Measurements from ENCODE around the gene MYLK.

MYLK gene

DNA sequence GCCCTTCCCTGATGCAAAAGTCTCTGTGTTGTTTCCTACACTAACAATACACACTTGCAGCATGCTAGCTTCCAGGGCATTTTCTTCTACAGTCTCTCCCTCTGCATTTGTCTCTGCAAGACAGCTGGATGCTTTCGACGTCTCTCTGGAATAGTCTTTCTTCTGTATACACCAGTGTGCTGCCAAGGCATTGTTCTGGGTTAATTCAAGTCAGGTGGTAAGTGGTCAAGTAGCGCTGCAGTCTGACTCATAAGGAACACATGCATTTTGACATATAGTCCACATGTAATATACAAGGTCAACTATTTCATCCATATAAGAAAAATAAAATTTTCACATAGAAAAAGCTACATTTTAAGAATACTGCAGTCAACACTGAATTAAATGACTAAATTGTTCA lies 92.7 kb downstream of the MYLK start:
- no peak for DNase-seq

GRCh38 chr3:123791073-123791370 lies 93.1 kb downstream of the MYLK start:
- no peak for DNase-seq

GRCh38 chr3:123790254-123791072 lies 93.7 kb downstream of the MYLK start:
- no peak for DNase-seq

- DNase-seq: no peak
Measured at GRCh38 chr3:123789760-123790159, 94.4 kb downstream of the MYLK start.

GRCh38 chr3:123789160-123789559 lies 95.0 kb downstream of the MYLK start:
- DNase-seq: no peak

DNA sequence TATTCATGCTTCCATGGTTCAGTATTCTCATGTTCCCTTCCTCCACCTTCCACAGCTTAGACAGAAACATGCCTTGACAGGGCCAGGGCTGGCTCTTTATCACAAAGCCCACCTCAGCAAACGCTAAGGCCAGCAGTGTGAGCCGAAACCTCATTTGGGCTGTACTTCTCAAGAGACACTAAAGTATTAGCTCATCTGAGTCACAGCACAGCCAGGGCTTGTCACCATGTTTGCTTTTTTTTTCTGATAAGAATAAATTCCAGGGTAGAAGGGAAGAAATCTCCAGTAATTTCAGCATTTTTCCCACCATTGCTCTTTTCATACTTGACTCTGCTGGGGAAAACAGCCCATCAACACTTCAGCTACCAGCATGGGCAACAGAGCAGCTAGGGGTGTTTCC lies 95.4 kb downstream of the MYLK start:
- no peak for DNase-seq

DNA sequence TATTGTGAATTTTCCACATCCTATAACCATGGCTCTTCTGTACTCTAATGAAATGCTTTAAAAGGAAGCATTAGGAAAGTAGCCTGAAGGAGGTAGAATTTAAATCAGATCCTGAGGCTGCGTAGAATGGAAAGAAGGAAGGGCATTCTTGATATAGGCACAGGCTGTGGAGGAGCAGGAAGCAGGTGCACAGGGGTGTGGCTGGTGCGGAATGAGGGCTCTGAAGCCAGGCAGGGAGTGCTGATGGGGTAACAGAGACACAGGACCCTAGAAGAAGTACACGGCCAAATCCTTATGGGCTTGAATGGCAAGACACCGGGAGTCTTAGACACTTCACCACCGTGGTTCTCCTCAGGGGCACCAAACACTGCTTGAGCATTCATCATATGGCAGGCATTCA lies 97.0 kb downstream of the MYLK start:
- DNase-seq: no peak

- no peak for DNase-seq
Measured at GRCh38 chr3:123785602-123786001, 98.5 kb downstream of the MYLK start.

GRCh38 chr3:123783811-123784210 lies 100.3 kb downstream of the MYLK start:
- DNase-seq: no peak

GRCh38 chr3:123783050-123783689 lies 101.0 kb downstream of the MYLK start:
- DNase-seq: no peak

DNA sequence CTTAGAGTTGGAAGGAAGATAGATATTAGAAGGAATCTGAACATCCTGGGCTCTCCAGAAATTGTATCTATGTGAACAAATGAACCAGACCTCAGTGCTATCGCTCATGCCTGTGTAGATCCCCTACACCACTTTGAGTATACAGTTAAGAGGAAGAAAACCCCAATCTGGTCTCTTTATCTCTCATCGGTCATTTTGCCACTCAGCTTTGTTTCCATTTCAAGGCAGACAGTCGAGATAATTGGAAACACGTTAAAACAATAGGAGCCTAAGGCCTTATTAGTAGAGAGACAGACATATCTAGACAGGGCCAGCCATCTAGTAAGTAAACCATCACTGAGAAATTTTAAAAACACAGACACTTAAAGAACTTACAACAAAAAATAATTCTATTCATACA lies 101.6 kb downstream of the MYLK start:
- no peak for DNase-seq

DNA sequence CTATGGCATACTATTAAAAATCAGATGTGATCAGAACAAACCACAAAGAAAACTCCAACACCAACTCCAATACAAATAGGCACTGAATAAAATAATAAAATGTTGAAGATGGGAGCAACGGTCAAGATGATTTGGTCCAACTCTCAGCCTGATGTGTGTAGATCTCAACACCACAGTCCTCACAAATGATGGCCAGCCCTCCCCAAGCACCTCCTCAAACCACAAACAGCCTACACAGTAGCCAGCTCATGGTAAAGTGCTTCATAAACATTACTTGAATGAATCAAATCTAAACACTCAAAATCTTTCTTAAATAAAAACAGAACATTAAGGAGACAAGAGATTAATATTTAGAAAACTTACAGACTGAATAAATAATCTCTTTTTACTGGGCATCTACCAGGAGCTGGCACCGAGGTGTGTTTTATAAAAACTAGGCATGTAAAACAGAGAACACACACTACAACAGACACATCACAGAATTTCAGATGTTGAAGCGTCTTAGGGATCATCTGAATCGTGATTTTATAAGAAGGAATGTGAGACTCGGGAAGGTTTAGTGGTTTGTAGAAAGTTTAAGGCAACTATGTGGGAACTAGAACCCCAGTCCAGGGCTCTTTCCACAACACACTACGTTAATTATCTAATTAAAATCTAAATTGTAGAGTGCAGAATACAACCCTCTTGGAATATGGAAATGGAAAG lies 102.4 kb downstream of the MYLK start:
- DNase-seq: no peak

DNA sequence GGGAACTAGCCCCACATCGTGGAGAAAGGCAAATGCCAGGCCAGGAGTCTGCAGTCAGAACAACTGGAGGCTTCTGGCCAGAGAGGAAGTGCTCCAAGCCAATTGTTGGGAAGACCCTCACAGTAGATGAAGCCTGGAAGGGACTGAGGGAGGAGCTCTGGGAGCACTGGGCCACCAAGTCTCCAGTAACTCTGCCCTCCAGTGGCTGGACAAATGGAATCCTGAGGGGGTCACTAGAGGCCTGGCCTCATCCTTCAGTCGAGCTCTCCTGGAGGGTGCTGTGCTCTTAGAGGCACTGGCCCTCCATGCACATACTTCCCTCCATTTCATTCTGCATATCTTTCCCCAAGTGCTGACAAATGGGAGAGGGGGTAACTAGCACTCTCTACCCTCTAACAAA lies 103.0 kb downstream of the MYLK start:
- DNase-seq: no peak

DNA sequence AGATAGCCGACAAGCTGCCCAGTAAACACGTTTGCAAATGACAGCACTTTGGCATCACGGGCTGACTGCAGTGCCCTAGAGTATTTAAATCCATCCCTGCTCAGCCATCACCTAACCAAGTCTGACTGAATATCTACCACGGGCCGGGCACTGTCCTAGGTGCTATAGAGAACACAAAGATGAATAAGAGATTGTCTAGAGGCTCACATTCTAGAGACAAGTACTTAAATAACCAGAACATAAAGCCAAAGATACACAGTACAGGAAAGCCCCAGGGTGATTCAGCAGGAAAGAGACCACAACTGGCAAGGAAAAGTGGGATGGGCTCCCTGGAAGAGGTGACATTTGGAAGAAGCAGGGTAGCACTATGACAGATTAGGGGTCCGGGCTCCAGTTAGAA lies 103.5 kb downstream of the MYLK start:
- DNase-seq: no peak

DNA sequence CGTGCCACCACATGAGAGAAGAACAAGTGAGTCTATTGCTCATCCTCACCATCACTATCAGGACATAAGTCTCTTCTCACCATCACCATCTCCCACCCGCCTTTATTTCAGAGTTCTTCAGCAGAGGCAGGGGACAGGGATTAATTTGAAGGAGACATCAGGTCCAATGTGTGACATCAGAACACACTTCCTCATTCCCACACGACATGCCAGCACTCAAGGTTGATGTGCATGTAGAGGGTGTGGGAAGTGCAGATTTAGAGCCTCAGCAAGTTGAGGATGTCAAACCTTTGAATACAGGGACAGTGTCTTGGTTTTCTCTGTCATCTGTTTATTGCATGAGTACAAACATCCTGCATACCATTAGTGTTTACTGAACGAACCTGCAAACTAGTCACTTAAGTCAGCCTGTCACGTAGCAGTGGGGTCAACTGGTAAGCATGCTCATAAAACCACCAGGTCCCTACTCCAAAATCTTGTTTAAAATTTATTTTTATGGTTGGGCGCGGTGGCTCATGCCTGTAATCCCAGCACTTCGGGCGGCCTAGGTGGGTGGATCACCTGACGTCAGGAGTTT lies 104.4 kb downstream of the MYLK start:
- DNase-seq: no peak

DNA sequence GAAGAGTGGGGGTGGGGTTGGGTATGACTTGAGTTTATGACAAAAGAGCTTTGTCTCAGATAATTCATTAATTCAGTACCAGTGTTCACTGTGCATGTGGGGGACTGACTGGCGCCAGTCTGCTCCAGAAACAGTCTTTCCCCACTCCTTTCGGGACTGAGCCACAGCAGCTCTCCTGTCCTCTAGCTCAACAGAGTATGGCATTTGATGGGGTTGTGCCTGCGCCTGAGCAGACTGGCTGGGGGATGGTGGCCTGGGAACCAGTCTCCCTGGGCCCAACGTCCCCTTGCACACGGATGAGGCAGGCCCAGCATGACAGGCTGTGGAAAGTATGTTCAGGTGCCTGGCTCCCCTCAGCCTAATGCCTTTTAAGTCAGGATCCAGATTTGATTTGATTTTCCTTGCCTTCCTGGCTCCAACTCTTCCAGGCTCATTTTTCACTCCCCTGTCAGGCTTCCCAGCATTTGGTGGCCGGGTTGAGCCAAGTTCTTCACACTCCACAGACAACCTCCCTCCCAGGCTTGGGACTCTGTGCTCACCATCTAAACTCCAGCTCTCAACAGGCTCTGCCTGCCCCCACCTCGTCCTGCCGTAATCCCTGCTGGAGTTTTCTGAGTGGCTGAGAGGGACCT lies 105.0 kb downstream of the MYLK start:
- DNase-seq: no peak

DNA sequence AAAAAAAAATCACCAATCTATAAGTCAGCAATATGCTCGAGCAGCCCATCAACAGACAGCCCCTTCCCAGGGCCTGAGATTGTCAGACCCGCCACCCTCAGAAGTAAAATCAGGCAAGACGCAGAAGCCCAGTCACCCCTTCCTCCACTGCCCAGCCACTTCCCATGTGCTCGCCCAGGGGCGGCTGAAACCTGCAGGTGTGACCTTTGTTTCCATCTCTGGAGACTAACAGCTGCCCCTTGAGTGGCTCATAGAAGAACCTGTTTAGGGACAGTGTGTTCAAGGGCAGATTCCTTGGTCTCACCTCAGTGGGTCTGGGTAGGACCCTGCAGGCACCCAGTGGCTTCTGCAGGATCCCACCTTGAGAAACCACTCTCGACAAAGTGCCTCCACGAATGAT lies 105.6 kb downstream of the MYLK start:
- no peak for DNase-seq

- DNase-seq: no peak
Measured at GRCh38 chr3:123776071-123776782, 107.9 kb downstream of the MYLK start.

GRCh38 chr3:123774474-123774873 lies 109.7 kb downstream of the MYLK start:
- DNase-seq: no peak

DNA sequence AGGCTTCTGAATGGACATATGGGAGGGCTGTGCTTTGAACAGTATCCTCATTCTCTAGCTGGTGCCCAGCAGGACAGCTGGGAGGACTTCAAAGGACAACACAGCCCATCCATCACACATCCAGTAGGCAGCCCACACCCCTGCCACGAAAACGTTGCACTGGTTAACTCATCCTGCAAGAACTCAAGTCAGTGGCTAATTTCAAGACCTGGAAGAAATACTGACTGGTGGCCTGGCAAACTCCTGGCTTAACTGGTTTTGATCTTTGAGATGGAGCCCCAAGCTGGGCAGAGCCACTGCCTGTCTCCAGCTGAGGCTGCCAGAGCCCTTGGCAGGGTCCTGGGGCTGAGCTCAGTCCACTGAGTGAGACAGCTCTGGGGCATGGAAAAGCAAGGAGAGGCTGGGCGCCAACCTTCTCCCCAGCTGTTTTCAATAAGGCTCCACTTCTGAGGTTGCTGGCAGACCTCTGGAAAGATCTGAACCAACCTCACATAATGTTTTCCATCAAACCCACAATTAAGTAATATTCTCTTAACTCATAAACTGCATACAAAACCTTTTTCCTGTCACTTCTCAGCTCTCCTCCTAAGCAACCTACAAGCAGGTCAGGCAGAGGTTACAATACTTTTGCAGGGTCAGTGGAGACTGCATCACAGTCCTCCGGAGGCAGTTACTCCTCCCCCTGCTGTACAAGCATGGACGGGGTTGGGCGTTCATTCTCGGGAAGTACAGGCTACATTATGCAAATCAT lies 110.3 kb downstream of the MYLK start:
- no peak for DNase-seq

- DNase-seq: no peak
Measured at GRCh38 chr3:123769356-123769743, 114.8 kb downstream of the MYLK start.

All from activated CD4-positive, alpha-beta T cell treated with anti-CD3 and anti-CD28 coated beads for 48 hours (primary cell).